HEK293 (cell line): ENCODE data around the gene SRSF12.
"Not testable (repeated sequence)": the region's sequence is repeated elsewhere in the genome, so short reads cannot be mapped to it uniquely, and the experiment has no call there.

Experiments
- CTCF ChIA-PET: fragments of 350-600 bp; formaldehyde crosslinking; extraction: SDS; loops from one replicate; lab custom pipeline; 2021; ENCODE audit warnings: antibody characterized with exemption; lab: Yijun Ruan, JAX
- POLR2A ChIA-PET: fragments of 300-600 bp; formaldehyde crosslinking; extraction: SDS; loops from one replicate; lab custom pipeline; 2020; ENCODE audit warnings: antibody characterized with exemption, inconsistent platforms; lab: Yijun Ruan, JAX
- H3K27ac ChIP-seq: fragments of 200-500 bp; sonication (Bioruptor generic); 2 replicates; pipeline ENCODE4 v1.5.1; 2014; ENCODE audit warnings: low read depth, low read length, control low read depth, inconsistent platforms; ENCODE audit errors: extremely low read depth
- H3K36me3 ChIP-seq, 2 experiments: fragments of 200-500 bp in 1 of 2; sonication (Bioruptor generic) in 1 of 2; 1 replicate in 1 of 2; 2 replicates in 1 of 2; pipeline ENCODE4 v1.5.1; 2014 to 2017; ENCODE audit warnings: inconsistent platforms in 2 of 2, low read length in 2 of 2; ENCODE audit not compliant: control insufficient read depth in 2 of 2, insufficient read depth in 1 of 2
- H3K4me1 ChIP-seq: fragments of 200-500 bp; sonication (Bioruptor generic); 2 replicates; pipeline ENCODE4 v1.5.1; 2014; ENCODE audit warnings: mild to moderate bottlenecking, low read length, inconsistent platforms; ENCODE audit not compliant: control insufficient read depth, insufficient read depth
- H3K4me3 ChIP-seq: 2 replicates; pipeline ENCODE4 v1.5.1; 2011; ENCODE audit warnings: low read depth, mild to moderate bottlenecking, control low read depth, low read length, moderate library complexity
- H3K9me3 ChIP-seq: fragments of 200-500 bp; sonication (Bioruptor generic); 2 replicates; pipeline ENCODE4 v1.5.1; 2014; ENCODE audit warnings: low read depth, low read length, inconsistent platforms; ENCODE audit not compliant: control insufficient read depth, insufficient read depth
- EGR2 ChIP-seq: fragments of 450-650 bp; formaldehyde crosslinking; IDR thresholded peaks from 2 replicates; pipeline ENCODE4 v1.5.1; 2016; ENCODE audit warnings: low read depth, missing biosample characterization, missing genetic modification characterization
- GLI4 ChIP-seq: fragments of 450-650 bp; formaldehyde crosslinking; IDR thresholded peaks from 2 replicates; pipeline ENCODE4 v1.5.1; 2016; ENCODE audit warnings: missing biosample characterization, missing genetic modification characterization
- MZF1 ChIP-seq: fragments of 450-650 bp; formaldehyde crosslinking; IDR thresholded peaks from 2 replicates; pipeline ENCODE4 v1.5.1; 2017; ENCODE audit warnings: missing biosample characterization, missing genetic modification characterization, borderline replicate concordance
- RBAK ChIP-seq: fragments of 450-650 bp; formaldehyde crosslinking; IDR thresholded peaks from 2 replicates; pipeline ENCODE4 v1.5.1; 2016; ENCODE audit warnings: missing biosample characterization, missing genetic modification characterization
- ZBTB48 ChIP-seq: fragments of 450-650 bp; formaldehyde crosslinking; IDR thresholded peaks from 2 replicates; pipeline ENCODE4 v1.5.1; 2016; ENCODE audit warnings: missing biosample characterization, missing genetic modification characterization
- ZFP37 ChIP-seq: fragments of 450-650 bp; formaldehyde crosslinking; IDR thresholded peaks from 2 replicates; pipeline ENCODE4 v1.5.1; 2016; ENCODE audit warnings: missing biosample characterization, missing genetic modification characterization
- ZNF140 ChIP-seq: fragments of 450-650 bp; formaldehyde crosslinking; IDR thresholded peaks from 2 replicates; pipeline ENCODE4 v1.5.1; 2016; ENCODE audit warnings: missing biosample characterization, missing genetic modification characterization
- ZNF146 ChIP-seq: fragments of 450-650 bp; formaldehyde crosslinking; IDR thresholded peaks from 2 replicates; pipeline ENCODE4 v1.5.1; 2016; ENCODE audit warnings: missing biosample characterization, missing genetic modification characterization
- ZNF248 ChIP-seq: fragments of 450-650 bp; formaldehyde crosslinking; IDR thresholded peaks from 2 replicates; pipeline ENCODE4 v1.5.1; 2017; ENCODE audit warnings: missing biosample characterization, missing genetic modification characterization
- ZNF302 ChIP-seq: fragments of 450-650 bp; formaldehyde crosslinking; IDR thresholded peaks from 2 replicates; pipeline ENCODE4 v1.5.1; 2016; ENCODE audit warnings: missing biosample characterization, missing genetic modification characterization, low read depth
- ZNF596 ChIP-seq: fragments of 450-650 bp; IDR thresholded peaks from 2 replicates; pipeline ENCODE4 v1.5.0; 2018; ENCODE audit warnings: missing biosample characterization, mild to moderate bottlenecking, missing genetic modification characterization, moderate library complexity
- ZNF624 ChIP-seq: fragments of 450-650 bp; formaldehyde crosslinking; IDR thresholded peaks from 2 replicates; pipeline ENCODE4 v1.5.1; 2017; ENCODE audit warnings: missing biosample characterization, missing genetic modification characterization
- ZNF629 ChIP-seq: fragments of 450-650 bp; formaldehyde crosslinking; IDR thresholded peaks from 2 replicates; pipeline ENCODE4 v1.5.1; 2017; ENCODE audit warnings: missing biosample characterization, missing genetic modification characterization
- ZNF658 ChIP-seq: fragments of 450-650 bp; formaldehyde crosslinking; IDR thresholded peaks from 2 replicates; pipeline ENCODE4; 2016; ENCODE audit warnings: missing biosample characterization, missing genetic modification characterization
- ZNF776 ChIP-seq: fragments of 450-650 bp; formaldehyde crosslinking; IDR thresholded peaks from 2 replicates; pipeline ENCODE4 v1.5.0; 2017; ENCODE audit warnings: missing biosample characterization, missing genetic modification characterization, borderline replicate concordance
- TF ChIP-seq, protein P1 (sequence below): fragments of 450-650 bp; formaldehyde crosslinking; conservative IDR thresholded peaks from 2 replicates; pipeline ENCODE4 v1.5.1; 2016; ENCODE audit warnings: low read depth, missing biosample characterization, missing genetic modification characterization
- TF ChIP-seq, protein P2 (sequence below): fragments of 450-650 bp; formaldehyde crosslinking; IDR thresholded peaks from 2 replicates; pipeline ENCODE4 v1.5.1; 2016; ENCODE audit warnings: missing biosample characterization, missing genetic modification characterization
- TF ChIP-seq, protein P3 (sequence below): fragments of 450-650 bp; formaldehyde crosslinking; IDR thresholded peaks from 2 replicates; pipeline ENCODE4 v1.5.1; 2016; ENCODE audit warnings: missing biosample characterization, missing genetic modification characterization
- TF ChIP-seq, protein P4 (sequence below): fragments of 450-650 bp; formaldehyde crosslinking; IDR thresholded peaks from 2 replicates; pipeline ENCODE4 v1.5.1; 2016; ENCODE audit warnings: missing biosample characterization, missing genetic modification characterization

The SRSF12 gene

DNA sequence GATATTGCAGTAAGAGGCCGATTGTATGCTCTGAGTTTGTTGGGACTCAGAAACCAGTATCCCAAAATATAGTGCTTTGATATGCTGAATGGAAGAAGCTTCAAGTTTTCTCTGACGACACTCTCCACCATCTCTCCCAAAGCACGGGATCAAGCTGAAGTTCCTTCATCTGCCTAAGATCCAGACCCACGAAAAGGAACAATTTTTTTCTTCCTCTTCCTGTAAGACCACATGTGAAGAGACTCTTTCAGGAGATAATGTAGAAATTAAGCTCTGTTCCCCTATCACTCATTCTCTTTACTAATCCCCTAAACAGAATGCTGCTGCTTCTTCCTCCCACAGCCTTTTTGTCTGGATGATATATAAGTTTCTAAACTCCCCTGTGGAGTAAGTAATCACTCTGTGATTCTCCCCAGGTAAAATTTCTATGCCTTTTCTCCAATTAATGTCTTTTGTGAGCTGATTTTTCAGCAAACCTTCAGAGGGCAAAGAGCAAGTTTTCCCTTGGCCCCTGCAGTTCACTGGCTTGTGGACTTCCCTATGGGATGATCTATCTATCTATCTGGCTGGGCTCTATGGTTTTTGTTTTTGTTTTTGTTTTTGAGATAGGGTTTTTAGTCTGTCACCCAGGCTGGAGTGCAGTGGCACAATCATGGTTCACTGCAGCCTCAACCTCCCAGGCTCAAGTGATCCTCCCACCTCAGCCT lies 50.8 kb downstream of the SRSF12 start:
- Histone ChIP-seq H3K9me3 (no peaks in the 10 kb centered on the region), H3K36me3 (no peaks in the 10 kb centered on the region), H3K27ac (no peak overlapping the region), H3K4me1 (no peaks in the 10 kb centered on the region), H3K4me3 (no peak overlapping the region)
- TF ChIP-seq ZFP37 (tag by site-specific recombination) (no peak), ZNF776 (no peak), ZNF140 (tag by site-specific recombination) (no peak), ZNF629 (no peak), ZNF624 (tag by site-specific recombination) (no peak), MZF1 (tag by site-specific recombination) (no peak), GLI4 (tag by site-specific recombination) (no peak), ZNF596 (tag by site-specific recombination) (no peak), RBAK (no peak), ZNF658 (tag by site-specific recombination) (no peak), ZBTB48 (tag by site-specific recombination) (no peak), ZNF248 (tag by site-specific recombination) (no peak), ZNF302 (tag by site-specific recombination) (no peak), EGR2 (tag by site-specific recombination) (no peak)
- TF ChIP-seq, protein P1, sequence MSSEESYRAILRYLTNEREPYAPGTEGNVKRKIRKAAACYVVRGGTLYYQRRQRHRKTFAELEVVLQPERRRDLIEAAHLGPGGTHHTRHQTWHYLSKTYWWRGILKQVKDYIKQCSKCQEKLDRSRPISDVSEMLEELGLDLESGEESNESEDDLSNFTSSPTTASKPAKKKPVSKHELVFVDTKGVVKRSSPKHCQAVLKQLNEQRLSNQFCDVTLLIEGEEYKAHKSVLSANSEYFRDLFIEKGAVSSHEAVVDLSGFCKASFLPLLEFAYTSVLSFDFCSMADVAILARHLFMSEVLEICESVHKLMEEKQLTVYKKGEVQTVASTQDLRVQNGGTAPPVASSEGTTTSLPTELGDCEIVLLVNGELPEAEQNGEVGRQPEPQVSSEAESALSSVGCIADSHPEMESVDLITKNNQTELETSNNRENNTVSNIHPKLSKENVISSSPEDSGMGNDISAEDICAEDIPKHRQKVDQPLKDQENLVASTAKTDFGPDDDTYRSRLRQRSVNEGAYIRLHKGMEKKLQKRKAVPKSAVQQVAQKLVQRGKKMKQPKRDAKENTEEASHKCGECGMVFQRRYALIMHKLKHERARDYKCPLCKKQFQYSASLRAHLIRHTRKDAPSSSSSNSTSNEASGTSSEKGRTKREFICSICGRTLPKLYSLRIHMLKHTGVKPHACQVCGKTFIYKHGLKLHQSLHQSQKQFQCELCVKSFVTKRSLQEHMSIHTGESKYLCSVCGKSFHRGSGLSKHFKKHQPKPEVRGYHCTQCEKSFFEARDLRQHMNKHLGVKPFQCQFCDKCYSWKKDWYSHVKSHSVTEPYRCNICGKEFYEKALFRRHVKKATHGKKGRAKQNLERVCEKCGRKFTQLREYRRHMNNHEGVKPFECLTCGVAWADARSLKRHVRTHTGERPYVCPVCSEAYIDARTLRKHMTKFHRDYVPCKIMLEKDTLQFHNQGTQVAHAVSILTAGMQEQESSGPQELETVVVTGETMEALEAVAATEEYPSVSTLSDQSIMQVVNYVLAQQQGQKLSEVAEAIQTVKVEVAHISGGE: no peak
- TF ChIP-seq, protein P2, sequence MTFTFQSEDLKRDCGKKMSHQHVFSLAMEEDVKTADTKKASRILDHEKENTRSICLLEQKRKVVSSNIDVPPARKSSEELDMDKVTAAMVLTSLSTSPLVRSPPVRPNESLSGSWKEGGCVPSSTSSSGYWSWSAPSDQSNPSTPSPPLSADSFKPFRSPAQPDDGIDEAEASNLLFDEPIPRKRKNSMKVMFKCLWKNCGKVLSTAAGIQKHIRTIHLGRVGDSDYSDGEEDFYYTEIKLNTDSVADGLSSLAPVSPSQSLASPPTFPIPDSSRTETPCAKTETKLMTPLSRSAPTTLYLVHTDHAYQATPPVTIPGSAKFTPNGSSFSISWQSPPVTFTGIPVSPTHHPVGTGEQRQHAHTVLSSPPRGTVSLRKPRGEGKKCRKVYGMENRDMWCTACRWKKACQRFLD (tag by site-specific recombination): no peak
- TF ChIP-seq, protein P3, sequence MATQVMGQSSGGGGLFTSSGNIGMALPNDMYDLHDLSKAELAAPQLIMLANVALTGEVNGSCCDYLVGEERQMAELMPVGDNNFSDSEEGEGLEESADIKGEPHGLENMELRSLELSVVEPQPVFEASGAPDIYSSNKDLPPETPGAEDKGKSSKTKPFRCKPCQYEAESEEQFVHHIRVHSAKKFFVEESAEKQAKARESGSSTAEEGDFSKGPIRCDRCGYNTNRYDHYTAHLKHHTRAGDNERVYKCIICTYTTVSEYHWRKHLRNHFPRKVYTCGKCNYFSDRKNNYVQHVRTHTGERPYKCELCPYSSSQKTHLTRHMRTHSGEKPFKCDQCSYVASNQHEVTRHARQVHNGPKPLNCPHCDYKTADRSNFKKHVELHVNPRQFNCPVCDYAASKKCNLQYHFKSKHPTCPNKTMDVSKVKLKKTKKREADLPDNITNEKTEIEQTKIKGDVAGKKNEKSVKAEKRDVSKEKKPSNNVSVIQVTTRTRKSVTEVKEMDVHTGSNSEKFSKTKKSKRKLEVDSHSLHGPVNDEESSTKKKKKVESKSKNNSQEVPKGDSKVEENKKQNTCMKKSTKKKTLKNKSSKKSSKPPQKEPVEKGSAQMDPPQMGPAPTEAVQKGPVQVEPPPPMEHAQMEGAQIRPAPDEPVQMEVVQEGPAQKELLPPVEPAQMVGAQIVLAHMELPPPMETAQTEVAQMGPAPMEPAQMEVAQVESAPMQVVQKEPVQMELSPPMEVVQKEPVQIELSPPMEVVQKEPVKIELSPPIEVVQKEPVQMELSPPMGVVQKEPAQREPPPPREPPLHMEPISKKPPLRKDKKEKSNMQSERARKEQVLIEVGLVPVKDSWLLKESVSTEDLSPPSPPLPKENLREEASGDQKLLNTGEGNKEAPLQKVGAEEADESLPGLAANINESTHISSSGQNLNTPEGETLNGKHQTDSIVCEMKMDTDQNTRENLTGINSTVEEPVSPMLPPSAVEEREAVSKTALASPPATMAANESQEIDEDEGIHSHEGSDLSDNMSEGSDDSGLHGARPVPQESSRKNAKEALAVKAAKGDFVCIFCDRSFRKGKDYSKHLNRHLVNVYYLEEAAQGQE (tag by site-specific recombination): no peak
- ChIA-PET CTCF (interaction anchor here (0.5 kb wide), 1 partner anchor 86 kb away, joined by 3 read pairs; no protein-coding TSS in a partner anchor), POLR2A (interaction anchor here (1.9 kb wide), 1 partner anchor 14 kb away, joined by 20 read pairs; the partner anchor contains the start of gene PNRC1)

DNA sequence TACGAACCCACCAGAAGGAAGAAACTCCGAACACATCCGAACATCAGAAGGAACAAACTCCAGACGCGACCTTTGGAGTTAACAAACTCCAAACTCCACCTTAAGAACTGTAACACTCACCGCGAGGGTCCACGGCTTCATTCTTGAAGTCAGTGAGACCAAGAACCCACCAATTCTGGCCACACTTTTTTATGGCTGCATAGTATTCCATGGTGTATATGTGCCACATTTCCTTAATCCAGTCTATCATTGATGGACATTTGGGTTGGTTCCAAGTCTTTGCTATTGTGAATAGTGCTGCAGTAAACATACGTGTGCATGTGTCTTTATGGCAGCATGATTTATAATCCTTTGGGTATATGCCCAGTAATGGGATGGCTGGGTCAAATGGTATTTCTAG lies 51.8 kb downstream of the SRSF12 start:
- not testable (repeated sequence) for H3K36me3 ChIP-seq, H3K9me3 ChIP-seq
- ChIA-PET POLR2A (interaction anchor here (1.4 kb wide), 1 partner anchor 14 kb away, joined by 5 read pairs; the partner anchor contains the start of gene PNRC1), CTCF (interaction anchor here (0.7 kb wide), 1 partner anchor 301 kb away, joined by 3 read pairs; no protein-coding TSS in a partner anchor)
- TF ChIP-seq ZNF146 (tag by site-specific recombination): peak; percentile 95
- TF ChIP-seq, protein P4, sequence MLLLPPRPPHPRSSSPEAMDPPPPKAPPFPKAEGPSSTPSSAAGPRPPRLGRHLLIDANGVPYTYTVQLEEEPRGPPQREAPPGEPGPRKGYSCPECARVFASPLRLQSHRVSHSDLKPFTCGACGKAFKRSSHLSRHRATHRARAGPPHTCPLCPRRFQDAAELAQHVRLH (tag by site-specific recombination): 0 out of 2 replicates have a peak, but pooled peaks have one; percentile 21
- TF ChIP-seq, all 188 proteins: peak for 2; not testable (repeated sequence) for 186
- not testable (repeated sequence) for H3K4me1 ChIP-seq, H3K4me3 ChIP-seq, H3K27ac ChIP-seq

DNA sequence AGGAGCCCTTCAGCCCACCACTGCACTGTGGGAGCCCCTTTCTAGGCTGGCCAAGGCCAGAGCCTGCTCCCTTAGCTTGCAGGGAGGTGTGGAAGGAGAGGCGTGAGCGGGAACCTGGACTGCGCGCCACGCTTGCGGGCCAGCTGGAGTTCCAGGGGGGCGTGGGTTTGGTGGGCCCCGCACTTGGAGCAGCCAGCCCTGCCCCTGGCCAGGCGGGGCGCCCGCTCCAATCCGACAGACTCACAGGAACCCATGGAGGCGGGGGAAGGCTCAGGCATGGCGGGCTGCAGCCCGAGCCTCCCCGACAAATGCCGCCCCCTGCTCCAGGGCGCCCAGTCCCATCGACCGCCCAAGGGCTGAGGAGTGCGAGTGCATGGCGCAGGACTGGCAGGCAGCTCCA lies 52.9 kb downstream of the SRSF12 start:
- H3K9me3 ChIP-seq, H3K4me1 ChIP-seq, H3K36me3 ChIP-seq, H3K27ac ChIP-seq, H3K4me3 ChIP-seq, CTCF ChIA-PET: not testable (repeated sequence)
- POLR2A ChIA-PET: interaction anchor here (0.8 to 1.4 kb wide), 2 partner anchors 12 to 16 kb away, joined by 3 to 5 read pairs; partner anchors contain the start of gene PNRC1
